ENCODE measurements around the gene LMBR1L.

The LMBR1L gene

GRCh38 chr12:49111206-49111605 is 559 bp upstream of the LMBR1L start:
- peak; percentile 50 for DNase-seq (ENCODE audit: low spot score)
- TF ChIP-seq CTCF (IDR thresholded peaks at IDR 0.05; ENCODE audit: borderline replicate concordance, control extremely low read depth, extremely low read depth, insufficient read depth, missing control alignments), result no peak
- in situ Hi-C loops (cut with MboI; ENCODE audit: low sequenced_read_pairs, unreplicated experiment), result no loop called here

- in situ Hi-C loops (cut with MboI; ENCODE audit: low sequenced_read_pairs, unreplicated experiment), result no loop called here
- no peak for TF ChIP-seq CTCF (IDR thresholded peaks at IDR 0.05; ENCODE audit: borderline replicate concordance, control extremely low read depth, extremely low read depth, insufficient read depth, missing control alignments)
- peak; percentile 51 for DNase-seq (ENCODE audit: low spot score)
Measured at GRCh38 chr12:49109641-49110463, 795 bp downstream of the LMBR1L start.

- in situ Hi-C loops (cut with MboI; ENCODE audit: low sequenced_read_pairs, unreplicated experiment), result no loop called here
- TF ChIP-seq CTCF (IDR thresholded peaks at IDR 0.05; ENCODE audit: borderline replicate concordance, control extremely low read depth, extremely low read depth, insufficient read depth, missing control alignments), result no peak
- DNase-seq (ENCODE audit: low spot score), result no peak
Measured at GRCh38 chr12:49108958-49109404, 1.7 kb downstream of the LMBR1L start.

- in situ Hi-C loops (cut with MboI; ENCODE audit: low sequenced_read_pairs, unreplicated experiment), result no loop called here
- no peak for TF ChIP-seq CTCF (IDR thresholded peaks at IDR 0.05; ENCODE audit: borderline replicate concordance, control extremely low read depth, extremely low read depth, insufficient read depth, missing control alignments)
- no peak for DNase-seq (ENCODE audit: low spot score)
Measured at GRCh38 chr12:49105504-49106084, 5.1 kb downstream of the LMBR1L start.

GRCh38 chr12:49104822-49105221 is 5.8 kb downstream of the LMBR1L start:
- no peak for TF ChIP-seq CTCF (IDR thresholded peaks at IDR 0.05; ENCODE audit: borderline replicate concordance, control extremely low read depth, extremely low read depth, insufficient read depth, missing control alignments)
- in situ Hi-C loops (cut with MboI; ENCODE audit: low sequenced_read_pairs, unreplicated experiment), result no loop called here
- no peak for DNase-seq (ENCODE audit: low spot score)

- TF ChIP-seq CTCF (IDR thresholded peaks at IDR 0.05; ENCODE audit: borderline replicate concordance, control extremely low read depth, extremely low read depth, insufficient read depth, missing control alignments), result no peak
- no peak for DNase-seq (ENCODE audit: low spot score)
- in situ Hi-C loops (cut with MboI; ENCODE audit: low sequenced_read_pairs, unreplicated experiment), result no loop called here
Measured at GRCh38 chr12:49100380-49100779, 10.3 kb downstream of the LMBR1L start.
